Measurements from ENCODE around the gene TMEM131.
"Not testable (repeated sequence)": the region's sequence is repeated elsewhere in the genome, so short reads cannot be mapped to it uniquely, and the experiment has no call there.

TMEM131 gene

GRCh38 chr2:97991081-97991856 lies 4.5 kb downstream of the TMEM131 start:
- no peak for DNase-seq

- DNase-seq: no peak
Observed at GRCh38 chr2:97988722-97989121, 7.0 kb downstream of the TMEM131 start.

- DNase-seq: no peak
Observed at GRCh38 chr2:97985998-97986397, 9.8 kb downstream of the TMEM131 start.

GRCh38 chr2:97983698-97984097 lies 12.1 kb downstream of the TMEM131 start:
- no peak for DNase-seq

GRCh38 chr2:97983134-97983533 lies 12.6 kb downstream of the TMEM131 start:
- DNase-seq: no peak

GRCh38 chr2:97982621-97983020 lies 13.1 kb downstream of the TMEM131 start:
- DNase-seq: no peak

- DNase-seq: no peak
Observed at GRCh38 chr2:97981961-97982360, 13.8 kb downstream of the TMEM131 start.

- DNase-seq: no peak
Observed at GRCh38 chr2:97979904-97980303, 15.8 kb downstream of the TMEM131 start.

- DNase-seq: no peak
Observed at GRCh38 chr2:97974471-97974870, 21.3 kb downstream of the TMEM131 start.

- no peak for DNase-seq
Observed at GRCh38 chr2:97970293-97971060, 25.3 kb downstream of the TMEM131 start.

GRCh38 chr2:97969081-97970067 lies 26.4 kb downstream of the TMEM131 start:
- no peak for DNase-seq

GRCh38 chr2:97967931-97968627 lies 27.7 kb downstream of the TMEM131 start:
- DNase-seq: no peak

GRCh38 chr2:97967216-97967592 lies 28.5 kb downstream of the TMEM131 start:
- DNase-seq: no peak

GRCh38 chr2:97966545-97967215 lies 29.1 kb downstream of the TMEM131 start:
- no peak for DNase-seq

- no peak for DNase-seq
Observed at GRCh38 chr2:97965116-97965515, 30.6 kb downstream of the TMEM131 start.

- no peak for DNase-seq
Observed at GRCh38 chr2:97963880-97964279, 31.9 kb downstream of the TMEM131 start.

GRCh38 chr2:97963079-97963406 lies 32.7 kb downstream of the TMEM131 start:
- no peak for DNase-seq

GRCh38 chr2:97961534-97961933 lies 34.2 kb downstream of the TMEM131 start:
- no peak for DNase-seq

- no peak for DNase-seq
Observed at GRCh38 chr2:97958184-97958583, 37.6 kb downstream of the TMEM131 start.

- DNase-seq: no peak
Observed at GRCh38 chr2:97957432-97958183, 38.1 kb downstream of the TMEM131 start.

- not testable (repeated sequence) for DNase-seq
Observed at GRCh38 chr2:97956753-97957152, 39.0 kb downstream of the TMEM131 start.

All from NCI-H1092 (cell line).